ENCODE data around the gene EPHA1.

The EPHA1 gene

GRCh38 chr7:143452495-143452894 is 43.8 kb upstream of the EPHA1 start:
- no peak for DNase-seq (ENCODE audit: low read depth, low spot score)
- in situ Hi-C loops (cut with HindIII; ENCODE audit: low sequenced_read_pairs): no loop called here
- TF ChIP-seq, protein P1, sequence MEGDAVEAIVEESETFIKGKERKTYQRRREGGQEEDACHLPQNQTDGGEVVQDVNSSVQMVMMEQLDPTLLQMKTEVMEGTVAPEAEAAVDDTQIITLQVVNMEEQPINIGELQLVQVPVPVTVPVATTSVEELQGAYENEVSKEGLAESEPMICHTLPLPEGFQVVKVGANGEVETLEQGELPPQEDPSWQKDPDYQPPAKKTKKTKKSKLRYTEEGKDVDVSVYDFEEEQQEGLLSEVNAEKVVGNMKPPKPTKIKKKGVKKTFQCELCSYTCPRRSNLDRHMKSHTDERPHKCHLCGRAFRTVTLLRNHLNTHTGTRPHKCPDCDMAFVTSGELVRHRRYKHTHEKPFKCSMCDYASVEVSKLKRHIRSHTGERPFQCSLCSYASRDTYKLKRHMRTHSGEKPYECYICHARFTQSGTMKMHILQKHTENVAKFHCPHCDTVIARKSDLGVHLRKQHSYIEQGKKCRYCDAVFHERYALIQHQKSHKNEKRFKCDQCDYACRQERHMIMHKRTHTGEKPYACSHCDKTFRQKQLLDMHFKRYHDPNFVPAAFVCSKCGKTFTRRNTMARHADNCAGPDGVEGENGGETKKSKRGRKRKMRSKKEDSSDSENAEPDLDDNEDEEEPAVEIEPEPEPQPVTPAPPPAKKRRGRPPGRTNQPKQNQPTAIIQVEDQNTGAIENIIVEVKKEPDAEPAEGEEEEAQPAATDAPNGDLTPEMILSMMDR (IDR thresholded peaks at IDR 0.05; ENCODE audit: low read depth, low read length): no peak
- no peak overlapping the region for H3K4me3 ChIP-seq (ENCODE audit: low read depth, low read length)

GRCh38 chr7:143451746-143452145 is 43.1 kb upstream of the EPHA1 start:
- no peak for DNase-seq (ENCODE audit: low read depth, low spot score)
- in situ Hi-C loops (cut with HindIII; ENCODE audit: low sequenced_read_pairs): no loop called here
- H3K4me3 ChIP-seq (ENCODE audit: low read depth, low read length): no peak overlapping the region
- TF ChIP-seq, protein P1 (IDR thresholded peaks at IDR 0.05; ENCODE audit: low read depth, low read length): no peak

DNA sequence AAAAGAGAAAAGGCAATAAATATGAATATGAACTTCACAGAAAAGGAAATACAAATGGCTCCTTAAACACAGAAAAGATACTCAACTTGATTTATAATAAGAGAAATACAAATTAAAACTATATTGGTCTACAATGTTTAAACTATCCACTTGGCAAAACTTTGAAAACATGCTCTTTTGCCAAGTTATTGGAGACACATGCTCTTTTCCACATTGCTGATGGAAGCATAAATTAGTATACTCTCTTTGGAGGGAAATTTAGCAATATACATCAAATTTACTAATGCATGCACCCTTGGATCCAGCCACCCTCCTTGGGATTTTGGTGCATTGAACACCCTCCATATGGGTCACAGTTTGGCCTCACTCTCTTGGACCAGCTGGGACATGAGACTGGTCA is 42.5 kb upstream of the EPHA1 start:
- no peak overlapping the region for H3K4me3 ChIP-seq (ENCODE audit: low read depth, low read length)
- TF ChIP-seq, protein P1 (IDR thresholded peaks at IDR 0.05; ENCODE audit: low read depth, low read length): no peak
- in situ Hi-C loops (cut with HindIII; ENCODE audit: low sequenced_read_pairs): no loop called here
- no peak for DNase-seq (ENCODE audit: low read depth, low spot score)

DNA sequence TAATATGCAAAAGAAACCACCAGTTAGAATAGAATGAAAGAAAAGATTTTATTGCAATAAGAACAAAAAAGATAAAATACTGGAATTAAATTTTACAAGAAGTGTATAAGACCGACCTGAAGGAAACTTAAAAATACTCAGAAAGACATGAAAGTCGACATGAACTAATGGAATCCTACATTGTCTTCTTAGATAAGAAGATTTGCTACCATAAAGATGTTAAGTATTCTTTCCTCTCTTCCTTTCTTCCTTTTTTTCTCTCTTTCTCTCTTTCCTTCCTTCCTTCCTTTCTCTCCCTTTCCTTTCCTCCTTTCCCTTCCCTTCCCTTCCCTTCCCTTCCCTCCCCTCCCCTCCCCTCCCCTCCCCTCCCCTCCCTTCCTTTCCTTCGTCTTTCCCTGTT is 41.1 kb upstream of the EPHA1 start:
- no peak overlapping the region for H3K4me3 ChIP-seq (ENCODE audit: low read depth, low read length)
- in situ Hi-C loops (cut with HindIII; ENCODE audit: low sequenced_read_pairs): no loop called here
- TF ChIP-seq, protein P1 (IDR thresholded peaks at IDR 0.05; ENCODE audit: low read depth, low read length): no peak
- DNase-seq (ENCODE audit: low read depth, low spot score): no peak

DNA sequence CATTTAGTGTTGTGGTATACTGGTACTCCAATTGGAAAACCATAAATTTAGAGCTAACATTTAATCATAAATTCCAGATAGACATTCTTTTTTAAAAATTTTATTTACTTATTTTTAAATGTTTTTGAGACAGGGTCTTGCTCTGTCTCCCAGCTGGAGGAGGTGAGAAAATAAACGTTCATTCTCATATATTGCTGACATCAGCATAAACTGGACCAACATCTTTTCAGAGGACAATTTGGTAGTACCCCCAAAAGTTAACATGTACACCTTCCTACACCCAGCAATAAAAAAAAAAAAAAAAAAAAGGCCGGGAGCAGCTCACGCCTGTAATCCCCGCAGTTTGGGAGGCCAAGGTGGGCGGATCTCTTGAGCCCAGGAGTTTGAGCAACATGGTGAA is 39.8 kb upstream of the EPHA1 start:
- in situ Hi-C loops (cut with HindIII; ENCODE audit: low sequenced_read_pairs): no loop called here
- no peak overlapping the region for H3K4me3 ChIP-seq (ENCODE audit: low read depth, low read length)
- DNase-seq (ENCODE audit: low read depth, low spot score): no peak
- TF ChIP-seq, protein P1 (IDR thresholded peaks at IDR 0.05; ENCODE audit: low read depth, low read length): no peak

- no peak for DNase-seq (ENCODE audit: low read depth, low spot score)
- TF ChIP-seq, protein P1 (IDR thresholded peaks at IDR 0.05; ENCODE audit: low read depth, low read length): no peak
- in situ Hi-C loops (cut with HindIII; ENCODE audit: low sequenced_read_pairs): no loop called here
- no peak overlapping the region for H3K4me3 ChIP-seq (ENCODE audit: low read depth, low read length)
Measured at GRCh38 chr7:143447466-143447865, 38.8 kb upstream of the EPHA1 start.

- in situ Hi-C loops (cut with HindIII; ENCODE audit: low sequenced_read_pairs): no loop called here
- no peak overlapping the region for H3K4me3 ChIP-seq (ENCODE audit: low read depth, low read length)
- TF ChIP-seq, protein P1 (IDR thresholded peaks at IDR 0.05; ENCODE audit: low read depth, low read length): no peak
- DNase-seq (ENCODE audit: low read depth, low spot score): no peak
Measured at GRCh38 chr7:143444785-143445184, 36.1 kb upstream of the EPHA1 start.
